ENCODE measurements around the gene CLP1. TPM values are rescaled to one million over a fixed set of nuclear protein-coding genes. Genes with fewer than 3 reads are reported as not detected.

The CLP1 gene
- total RNA-seq, 1 experiment from 2014 or later, result 26.8 TPM

DNA sequence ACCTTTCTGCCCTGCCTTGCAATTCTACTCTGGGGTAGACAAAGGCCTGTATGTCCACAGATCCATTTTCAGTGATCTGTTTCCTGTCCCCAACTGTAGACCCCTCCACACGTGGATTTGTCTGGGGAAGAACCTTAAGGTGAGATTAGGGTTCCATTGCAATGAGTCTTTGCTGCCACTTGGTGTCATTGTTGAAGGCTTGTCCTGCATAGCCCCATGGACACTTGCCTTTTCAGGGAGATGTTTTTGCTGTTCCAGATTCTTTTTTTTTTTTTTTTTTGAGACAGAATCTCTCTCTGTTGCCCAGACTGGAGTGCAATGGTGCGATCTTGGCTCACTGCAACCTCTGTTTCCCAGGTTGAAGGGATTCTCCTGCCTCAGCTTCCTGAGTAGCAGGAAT is 38.2 kb upstream of the CLP1 start:
- POLR2A ChIA-PET (ENCODE audit: low non-redundant PET), result interaction anchor here (1.0 kb wide), 1 partner anchor 21 kb away, joined by 3 read pairs; no protein-coding TSS in a partner anchor

DNA sequence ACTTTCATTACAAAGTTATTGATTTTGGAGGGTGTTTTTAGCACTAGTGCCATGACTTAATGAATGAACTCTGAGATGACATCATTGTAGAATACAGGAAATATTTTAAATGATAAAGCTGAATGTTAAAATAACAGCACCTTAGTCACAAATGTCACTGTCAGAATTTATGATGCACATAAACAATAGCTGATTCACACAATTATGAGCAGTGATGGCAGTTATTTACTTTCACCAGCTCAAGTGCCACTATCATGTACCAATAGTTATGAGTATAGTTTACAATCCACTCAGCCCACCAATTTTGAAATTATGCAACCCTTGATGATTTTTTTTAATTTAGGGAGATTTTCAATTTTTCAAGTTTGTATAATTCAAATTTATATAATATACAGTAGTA is 37.1 kb upstream of the CLP1 start:
- Histone ChIP-seq H3K27me3 (replicated peaks; ENCODE audit: insufficient read depth, low read depth, low read length, poor library complexity) (no peaks in the 10 kb centered on the region), H3K27ac (ENCODE audit: low read depth, low read length, poor library complexity, severe bottlenecking) (no peak overlapping the region), H3K36me3 (ENCODE audit: insufficient read depth, low read length, poor library complexity, severe bottlenecking) (no peaks in the 10 kb centered on the region), H3K4me3 (ENCODE audit: low read depth, low read length, poor library complexity, severe bottlenecking) (no peak overlapping the region), H3K4me1 (ENCODE audit: insufficient read depth, low read length, poor library complexity, severe bottlenecking) (peaks cover 5% of the 10 kb centered on the region), H3K9me3 (ENCODE audit: low read depth, low read length, poor library complexity, severe bottlenecking) (peaks cover 8% of the 10 kb centered on the region)
- CTCF ChIA-PET, result interaction anchor here (1.4 kb wide), 1 partner anchor 20 kb away, joined by 3 read pairs; no protein-coding TSS in a partner anchor
- no TSS peak for BruUV-seq (replicated peaks)
- TF ChIP-seq, protein P1, sequence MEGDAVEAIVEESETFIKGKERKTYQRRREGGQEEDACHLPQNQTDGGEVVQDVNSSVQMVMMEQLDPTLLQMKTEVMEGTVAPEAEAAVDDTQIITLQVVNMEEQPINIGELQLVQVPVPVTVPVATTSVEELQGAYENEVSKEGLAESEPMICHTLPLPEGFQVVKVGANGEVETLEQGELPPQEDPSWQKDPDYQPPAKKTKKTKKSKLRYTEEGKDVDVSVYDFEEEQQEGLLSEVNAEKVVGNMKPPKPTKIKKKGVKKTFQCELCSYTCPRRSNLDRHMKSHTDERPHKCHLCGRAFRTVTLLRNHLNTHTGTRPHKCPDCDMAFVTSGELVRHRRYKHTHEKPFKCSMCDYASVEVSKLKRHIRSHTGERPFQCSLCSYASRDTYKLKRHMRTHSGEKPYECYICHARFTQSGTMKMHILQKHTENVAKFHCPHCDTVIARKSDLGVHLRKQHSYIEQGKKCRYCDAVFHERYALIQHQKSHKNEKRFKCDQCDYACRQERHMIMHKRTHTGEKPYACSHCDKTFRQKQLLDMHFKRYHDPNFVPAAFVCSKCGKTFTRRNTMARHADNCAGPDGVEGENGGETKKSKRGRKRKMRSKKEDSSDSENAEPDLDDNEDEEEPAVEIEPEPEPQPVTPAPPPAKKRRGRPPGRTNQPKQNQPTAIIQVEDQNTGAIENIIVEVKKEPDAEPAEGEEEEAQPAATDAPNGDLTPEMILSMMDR (conservative IDR thresholded peaks at IDR 0.05; ENCODE audit: low read depth, low read length), result no peak
- no peak for TF ChIP-seq EZH2 (IDR thresholded peaks at IDR 0.05; ENCODE audit: borderline replicate concordance, low read depth, low read length, poor library complexity, severe bottlenecking)
- intact Hi-C loops (cut with micrococcal nuclease; ENCODE audit: unreplicated experiment), result no loop called here
- no peak for DNase-seq (ENCODE audit: low spot score)
- POLR2A ChIA-PET (ENCODE audit: low non-redundant PET), result no interaction called here

More for the DNA sequence above, 38.2 kb upstream of the CLP1 start:
- TF ChIP-seq, protein P1 (conservative IDR thresholded peaks at IDR 0.05; ENCODE audit: low read depth, low read length), result peak; percentile 40; the same call in 1 of the 2 replicates
- TF ChIP-seq EZH2 (IDR thresholded peaks at IDR 0.05; ENCODE audit: borderline replicate concordance, low read depth, low read length, poor library complexity, severe bottlenecking), result no peak
- H3K27ac ChIP-seq (ENCODE audit: low read depth, low read length, poor library complexity, severe bottlenecking), result no peak overlapping the region
- peaks cover 5% of the 10 kb centered on the region for H3K4me1 ChIP-seq (ENCODE audit: insufficient read depth, low read length, poor library complexity, severe bottlenecking)
- H3K36me3 ChIP-seq (ENCODE audit: insufficient read depth, low read length, poor library complexity, severe bottlenecking), result no peaks in the 10 kb centered on the region
- BruUV-seq (replicated peaks), result no TSS peak
- intact Hi-C loops (cut with micrococcal nuclease; ENCODE audit: unreplicated experiment), result no loop called here
- no peak for DNase-seq (ENCODE audit: low spot score)
- no peak overlapping the region for H3K4me3 ChIP-seq (ENCODE audit: low read depth, low read length, poor library complexity, severe bottlenecking)
- CTCF ChIA-PET, result no interaction called here
- no peaks in the 10 kb centered on the region for H3K27me3 ChIP-seq (replicated peaks; ENCODE audit: insufficient read depth, low read depth, low read length, poor library complexity)
- peaks cover 8% of the 10 kb centered on the region for H3K9me3 ChIP-seq (ENCODE audit: low read depth, low read length, poor library complexity, severe bottlenecking)

DNA sequence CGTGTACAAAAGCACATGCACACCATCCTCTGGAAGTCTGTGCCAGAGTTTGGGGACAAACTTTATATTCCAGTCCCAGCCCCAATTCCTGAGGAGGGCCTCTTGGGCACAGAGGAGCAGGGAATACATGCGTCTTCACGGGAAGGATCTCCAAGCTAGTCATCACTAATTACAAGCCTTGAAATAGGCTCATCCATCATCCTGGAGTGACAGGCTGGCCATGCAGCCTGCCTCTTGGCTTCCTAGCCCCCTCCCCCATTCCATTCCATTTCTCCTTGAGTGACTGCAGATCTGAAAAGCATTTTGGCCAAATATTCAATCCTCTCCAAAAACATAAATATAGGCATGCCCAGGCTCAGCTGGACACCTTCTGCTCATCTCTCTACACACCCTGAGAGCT is 35.3 kb upstream of the CLP1 start:
- Histone ChIP-seq H3K9me3 (ENCODE audit: low read depth, low read length, poor library complexity, severe bottlenecking) (peaks cover 8% of the 10 kb centered on the region), H3K4me3 (ENCODE audit: low read depth, low read length, poor library complexity, severe bottlenecking) (no peak overlapping the region), H3K4me1 (ENCODE audit: insufficient read depth, low read length, poor library complexity, severe bottlenecking) (peaks cover 5% of the 10 kb centered on the region), H3K36me3 (ENCODE audit: insufficient read depth, low read length, poor library complexity, severe bottlenecking) (no peaks in the 10 kb centered on the region), H3K27ac (ENCODE audit: low read depth, low read length, poor library complexity, severe bottlenecking) (no peak overlapping the region), H3K27me3 (replicated peaks; ENCODE audit: insufficient read depth, low read depth, low read length, poor library complexity) (no peaks in the 10 kb centered on the region)
- CTCF ChIA-PET, result interaction anchor here (0.7 kb wide), 2 partner anchors 17 to 22 kb away, joined by 3 to 7 read pairs; no protein-coding TSS in a partner anchor
- intact Hi-C loops (cut with micrococcal nuclease; ENCODE audit: unreplicated experiment), result no loop called here
- peak; percentile 27 for DNase-seq (ENCODE audit: low spot score)
- POLR2A ChIA-PET (ENCODE audit: low non-redundant PET), result no interaction called here
- TF ChIP-seq EZH2 (IDR thresholded peaks at IDR 0.05; ENCODE audit: borderline replicate concordance, low read depth, low read length, poor library complexity, severe bottlenecking), result no peak
- TF ChIP-seq, protein P1 (conservative IDR thresholded peaks at IDR 0.05; ENCODE audit: low read depth, low read length), result no peak
- BruUV-seq (replicated peaks), result no TSS peak

All from A673 (cell line).